Measurements from ENCODE around the gene DRG2. TPM values are rescaled to one million over a fixed set of nuclear protein-coding genes. Genes with fewer than 3 reads are reported as not detected.

Gene DRG2
- total RNA-seq, 1 experiment from 2014 or later: 52.0 TPM

GRCh38 chr17:18055597-18055996 is 32.2 kb upstream of the DRG2 start:
- no peaks in the 10 kb centered on the region for H3K27me3 Mint-ChIP-seq (ENCODE audit: low read depth)
- H3K4me1 Mint-ChIP-seq: no peaks in the 10 kb centered on the region
- no peak overlapping the region for H3K27ac ChIP-seq (ENCODE audit: insufficient read length, low read depth, low read length)

More at GRCh38 chr17:18055597-18055996, 32.2 kb upstream of the DRG2 start:
- H3K36me3 Mint-ChIP-seq (ENCODE audit: insufficient read depth in 1 of 3, low read depth in 3 of 3): peaks cover 25 to 55% (median 46%) of the 10 kb centered on the region in 3 experiments; a peak in 6 of 7 replicates
- no peaks in the 10 kb centered on the region for H3K9me3 ChIP-seq (ENCODE audit: control insufficient read depth, low read depth, low read length)
- no peaks in the 10 kb centered on the region for H4K20me1 ChIP-seq (ENCODE audit: control insufficient read depth, insufficient read depth, insufficient read length)
- WGBS (ENCODE audit: extremely low coverage, insufficient read length, low lambda C conversion rate): no CpG with 5 or more reads among the region's 6 CpGs
- no peak overlapping the region for H3K4me3 Mint-ChIP-seq
- H3K23ac ChIP-seq (ENCODE audit: insufficient read length, low read depth, low read length): no peak overlapping the region
- no peak overlapping the region for H3K4me2 ChIP-seq (ENCODE audit: insufficient read depth, insufficient read length, low read length)
- H3K27ac Mint-ChIP-seq: no peak overlapping the region; a peak in 1 of 7 replicates
- no peak overlapping the region for H3K9ac ChIP-seq (ENCODE audit: extremely low read depth, insufficient read length, low read length)
- no peak overlapping the region for H3K14ac ChIP-seq (ENCODE audit: insufficient read depth, low read length)
- H2BK120ac ChIP-seq (ENCODE audit: low read depth, low read length, poor library complexity, severe bottlenecking): no peak overlapping the region
- H2BK20ac ChIP-seq (ENCODE audit: low read depth, low read length, poor library complexity, severe bottlenecking): no peak overlapping the region
- H3K4me1 ChIP-seq (ENCODE audit: insufficient read depth, low read length): no peaks in the 10 kb centered on the region
- no peaks in the 10 kb centered on the region for H3K9me3 Mint-ChIP-seq
- H4K91ac ChIP-seq (ENCODE audit: insufficient read length, low read depth, low read length): no peak overlapping the region
- H3K79me2 ChIP-seq (ENCODE audit: insufficient read depth, low read length): no peaks in the 10 kb centered on the region
- H3K23me2 ChIP-seq (ENCODE audit: insufficient read length, low read depth, low read length, poor library complexity, severe bottlenecking): no peaks in the 10 kb centered on the region
- TF ChIP-seq CTCF (conservative IDR thresholded peaks at IDR 0.05): no peak
- no peak overlapping the region for H3T11ph ChIP-seq (ENCODE audit: low read length)
- H2BK15ac ChIP-seq (ENCODE audit: low read depth, low read length): no peak overlapping the region
- no peak overlapping the region for H2AFZ ChIP-seq (ENCODE audit: low read length)
- no peak overlapping the region for H4K5ac ChIP-seq (ENCODE audit: insufficient read length, low read depth, low read length)
- no peak overlapping the region for H2BK12ac ChIP-seq (ENCODE audit: insufficient read length, low read depth, low read length)
- DNase-seq: no peak
- H3K27me3 ChIP-seq (ENCODE audit: insufficient read depth, low read length): no peaks in the 10 kb centered on the region
- no peak overlapping the region for H2AK5ac ChIP-seq (ENCODE audit: insufficient read length, low read length)
- no peak overlapping the region for H3K56ac ChIP-seq (ENCODE audit: insufficient read length, low read depth, low read length)
- no peak overlapping the region for H4K8ac ChIP-seq (replicated peaks; ENCODE audit: insufficient read length, low read depth, low read length)
- H2BK5ac ChIP-seq (ENCODE audit: insufficient read length, low read length): no peak overlapping the region
- no peak overlapping the region for H3K18ac ChIP-seq (ENCODE audit: insufficient read length, low read depth, low read length)
- H3K79me1 ChIP-seq (ENCODE audit: insufficient read depth, low read depth, low read length, poor library complexity, severe bottlenecking): no peaks in the 10 kb centered on the region
- no peak overlapping the region for H3K4ac ChIP-seq (ENCODE audit: low read depth, low read length)

Data from H9 (cell line).